HG03575 (cell line): Measurements from ENCODE around the gene ARHGDIB.

Source experiments
- ATAC-seq: cut with Tn5 transposase; IDR thresholded peaks from one replicate; pipeline ENCODE4 v1.9.1; 2021; ENCODE audit not compliant: unreplicated experiment, insufficient number of reproducible peaks, low FRiP score; ENCODE audit errors: extremely low read depth

The ARHGDIB gene

DNA sequence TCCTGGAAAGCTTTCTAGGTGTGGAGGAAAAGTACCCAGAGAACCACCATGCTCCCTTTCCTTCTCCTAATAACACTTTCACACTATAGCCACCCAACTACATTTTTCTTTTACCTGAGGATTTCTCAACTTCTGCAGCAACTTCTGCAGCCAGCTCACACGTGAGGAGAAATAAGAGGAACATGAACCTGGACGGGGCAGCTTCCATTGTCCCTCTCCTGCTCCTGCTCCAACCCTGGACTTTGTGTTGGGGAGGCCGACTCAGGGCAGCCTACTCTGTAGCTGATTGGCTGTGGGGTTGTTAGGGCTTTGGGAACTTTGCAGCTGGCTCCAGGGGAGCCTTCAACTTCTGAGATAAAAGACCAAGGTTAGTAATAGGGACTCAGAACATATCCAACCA lies 23.1 kb downstream of the ARHGDIB start, which contains the start of gene ERP27:
TSS of gene ERP27 (minus strand) at position 237 of the 400 bp plus-strand sequence. CDS start at position 208, 29 bp downstream.
- ATAC-seq, result no peak

GRCh38 chr12:14937689-14938088 lies 23.7 kb downstream of the ARHGDIB start:
- ATAC-seq, result no peak

DNA sequence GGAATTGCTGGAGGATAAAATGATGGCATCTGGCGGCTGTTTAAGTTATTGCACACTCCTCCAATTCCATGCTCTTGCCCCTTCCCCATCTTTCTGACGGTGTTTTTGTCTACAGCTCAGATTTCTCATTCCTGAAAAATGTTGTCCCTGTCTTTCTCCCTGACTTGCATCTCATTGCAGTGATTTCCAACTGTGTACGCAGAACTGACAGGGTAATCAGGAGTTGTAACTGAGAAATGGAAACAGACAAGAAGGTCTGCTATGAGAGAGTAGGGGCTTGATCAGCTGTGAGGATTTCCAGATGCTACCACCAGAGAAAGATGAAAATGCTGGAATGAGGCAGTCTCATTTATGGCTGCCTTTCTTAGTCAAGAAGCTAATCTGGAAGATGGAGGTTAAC lies 24.4 kb downstream of the ARHGDIB start:
- no peak for ATAC-seq

DNA sequence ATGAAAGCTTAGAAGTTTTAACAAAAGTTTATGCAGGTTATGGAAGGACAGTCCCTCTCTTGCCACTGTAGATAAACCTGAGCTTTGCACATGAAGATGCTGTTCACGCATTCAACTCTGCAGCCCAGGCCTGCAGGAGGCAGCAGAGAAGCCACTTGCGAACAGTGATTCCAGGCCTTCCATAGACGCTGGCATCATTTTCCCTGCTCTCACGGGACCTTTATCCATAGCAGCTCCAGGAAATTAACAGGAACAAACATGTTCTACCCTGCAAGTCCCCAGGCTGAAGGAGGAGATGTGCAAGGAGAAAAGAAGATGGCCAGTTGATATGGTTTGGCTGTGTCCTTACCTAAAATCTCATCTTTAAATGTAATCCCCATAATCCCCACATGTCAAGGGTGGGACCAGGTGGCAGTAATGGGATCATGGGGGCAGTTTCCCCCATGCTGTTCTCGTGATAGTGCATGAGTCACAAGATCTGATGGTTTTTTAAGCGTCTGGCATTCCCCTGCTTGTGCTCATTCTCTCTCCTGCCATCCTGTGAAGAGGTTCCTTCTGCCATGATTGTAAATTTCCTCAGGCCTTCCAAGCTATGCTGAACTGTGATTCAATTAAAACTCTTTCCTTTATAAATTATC lies 25.1 kb downstream of the ARHGDIB start:
- ATAC-seq, result no peak

GRCh38 chr12:14935031-14935430 lies 26.4 kb downstream of the ARHGDIB start:
- ATAC-seq, result no peak

DNA sequence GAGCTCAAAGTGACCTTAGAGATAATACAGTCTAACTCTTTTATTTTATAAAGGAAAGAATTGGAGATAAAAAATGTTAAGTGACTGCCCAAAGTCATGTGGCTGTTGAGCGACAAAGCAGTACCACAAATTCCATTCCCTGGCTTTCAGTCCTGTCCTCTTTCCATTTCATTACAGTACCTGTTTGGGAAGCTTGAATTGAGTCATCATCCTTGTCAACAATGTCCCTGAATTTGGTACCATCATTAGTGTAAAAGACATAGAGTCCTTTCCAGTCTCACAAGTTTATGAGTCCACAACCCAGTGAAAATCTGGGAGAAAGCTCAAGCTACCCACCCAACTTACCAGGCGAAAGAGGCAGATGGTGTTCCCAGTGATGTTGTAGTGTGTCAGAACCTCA lies 26.9 kb downstream of the ARHGDIB start:
- ATAC-seq, result no peak

DNA sequence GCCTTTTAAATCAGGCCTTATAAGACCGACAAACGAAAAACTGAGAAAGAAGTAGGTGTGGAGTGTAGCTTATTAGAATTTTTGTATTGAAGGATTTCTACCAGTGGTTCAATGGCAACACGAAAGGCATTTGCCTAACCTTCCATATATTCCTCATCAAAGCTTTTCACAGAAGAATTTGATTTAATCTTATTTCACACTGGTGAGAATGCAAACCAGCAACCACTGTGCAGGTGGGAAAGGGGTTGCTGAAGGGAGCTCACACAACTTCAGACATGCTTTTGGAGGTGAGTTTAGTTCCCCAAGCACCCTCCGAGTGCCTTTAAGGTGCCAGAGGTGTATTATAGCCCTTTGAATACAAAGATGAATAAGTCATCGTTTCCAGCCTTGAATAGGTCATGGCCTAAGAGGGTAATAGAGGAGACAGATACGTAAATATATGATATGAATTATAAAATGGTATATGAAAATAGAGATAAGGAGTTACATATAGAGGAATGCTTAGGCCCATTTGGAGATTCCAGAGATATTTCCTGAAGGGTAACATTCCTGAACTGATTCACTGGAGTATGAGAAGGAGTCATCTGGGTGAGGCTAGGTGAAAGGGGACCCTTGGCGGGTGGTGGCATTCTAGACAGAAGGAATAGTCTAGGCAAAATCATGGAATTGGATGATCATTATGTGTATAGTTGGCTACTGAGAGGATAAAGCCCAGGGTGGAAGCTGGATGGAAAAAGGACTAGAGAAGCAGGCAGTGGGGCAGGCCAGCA lies 29.4 kb downstream of the ARHGDIB start:
- ATAC-seq, result no peak

DNA sequence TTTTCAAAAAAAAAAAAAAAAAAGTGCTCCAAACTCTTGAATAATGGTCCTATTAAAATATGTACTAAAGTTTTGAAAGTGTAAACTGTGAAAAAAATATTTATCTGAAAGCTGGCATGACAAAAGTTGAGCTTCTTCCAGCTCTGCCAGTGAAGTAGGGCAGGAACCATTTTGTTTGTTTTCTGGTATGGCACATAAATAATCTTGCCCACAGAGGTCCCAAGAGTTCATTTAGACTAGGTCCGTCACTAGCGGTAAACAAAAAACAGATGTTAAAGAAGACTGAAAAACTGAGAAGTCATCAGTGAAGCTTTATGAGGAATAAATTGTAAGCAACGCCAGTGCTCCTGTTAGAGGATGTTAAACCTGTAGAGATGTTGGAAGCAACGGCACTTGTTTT lies 30.0 kb downstream of the ARHGDIB start:
- ATAC-seq, result no peak

DNA sequence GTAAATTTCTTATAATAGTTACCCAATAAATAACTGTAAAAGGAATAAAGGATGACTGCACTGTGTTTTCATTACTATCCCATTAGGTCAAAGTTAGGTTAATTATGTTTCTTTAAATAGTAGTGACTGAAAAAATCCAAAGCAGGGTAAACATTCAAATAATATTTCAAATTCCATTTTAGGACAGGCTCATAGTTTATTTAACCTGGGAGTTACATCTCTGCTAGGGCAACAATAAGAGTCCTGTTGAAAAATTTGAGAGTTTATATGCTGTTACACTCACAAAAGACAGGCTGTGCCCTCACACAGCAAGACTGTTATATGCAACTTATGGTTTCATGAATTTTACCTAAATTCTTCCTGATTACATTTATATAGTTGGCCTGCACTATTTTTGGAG lies 31.1 kb downstream of the ARHGDIB start:
- no peak for ATAC-seq

DNA sequence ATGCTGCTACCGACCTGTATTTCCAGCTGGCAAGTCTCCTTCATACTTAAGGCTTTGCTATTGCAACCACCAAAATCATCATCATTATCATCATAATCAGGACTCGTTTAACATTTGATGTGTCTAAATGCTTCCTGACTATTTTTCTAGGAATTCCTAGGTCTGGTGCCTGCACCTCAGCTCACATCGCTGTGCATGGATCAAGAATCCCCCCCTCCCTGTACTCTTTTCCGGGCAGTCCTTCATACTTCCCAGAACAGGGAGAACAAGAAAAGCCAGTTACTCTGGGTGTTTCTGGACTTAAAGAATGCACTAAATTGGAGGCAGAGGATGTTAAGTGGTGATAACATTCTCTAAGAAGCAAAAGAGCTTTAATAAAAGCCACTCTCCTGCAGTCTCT lies 32.5 kb downstream of the ARHGDIB start:
- no peak for ATAC-seq

DNA sequence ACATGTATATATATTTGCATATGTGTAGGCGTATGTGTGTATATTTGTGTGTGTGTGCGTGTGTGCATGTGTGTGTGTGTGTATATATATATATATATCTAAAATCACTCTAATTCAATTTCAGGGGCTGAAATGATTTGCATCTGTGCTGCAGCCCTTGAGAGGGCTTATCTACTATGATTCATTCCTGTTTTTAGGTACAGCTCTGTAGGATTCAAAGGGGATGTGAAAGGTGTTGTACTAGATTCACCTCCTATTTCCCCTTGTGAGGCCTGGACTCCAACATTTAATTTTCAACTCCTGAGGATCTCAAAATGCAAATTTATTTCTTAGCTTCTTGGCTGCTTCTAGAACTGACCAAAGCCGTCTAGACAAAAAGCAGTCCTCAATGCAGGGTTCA lies 34.1 kb downstream of the ARHGDIB start:
- no peak for ATAC-seq

- ATAC-seq, result no peak
These were observed 36.9 kb downstream of the ARHGDIB start for GRCh38 chr12:14924541-14924940.

DNA sequence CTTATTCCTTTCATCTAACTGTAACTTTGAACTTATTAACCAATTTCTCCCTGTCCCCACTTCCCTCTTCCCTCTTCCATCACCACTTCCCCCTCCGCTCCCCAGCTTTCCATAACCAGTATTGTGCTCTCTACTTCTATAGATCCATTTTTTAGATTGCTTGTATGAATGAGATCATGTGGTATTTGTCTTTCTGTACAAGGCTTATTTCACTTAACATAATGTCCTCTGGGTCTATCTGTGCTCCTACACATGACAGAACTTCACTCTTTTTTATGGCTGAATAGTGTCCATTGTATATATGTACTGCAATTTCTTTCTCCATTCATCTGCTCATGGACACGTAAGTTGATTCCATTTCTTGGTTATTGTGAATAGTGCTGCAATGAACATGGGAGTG lies 37.5 kb downstream of the ARHGDIB start:
- ATAC-seq, result no peak

GRCh38 chr12:14921218-14921617 lies 40.2 kb downstream of the ARHGDIB start:
- no peak for ATAC-seq

DNA sequence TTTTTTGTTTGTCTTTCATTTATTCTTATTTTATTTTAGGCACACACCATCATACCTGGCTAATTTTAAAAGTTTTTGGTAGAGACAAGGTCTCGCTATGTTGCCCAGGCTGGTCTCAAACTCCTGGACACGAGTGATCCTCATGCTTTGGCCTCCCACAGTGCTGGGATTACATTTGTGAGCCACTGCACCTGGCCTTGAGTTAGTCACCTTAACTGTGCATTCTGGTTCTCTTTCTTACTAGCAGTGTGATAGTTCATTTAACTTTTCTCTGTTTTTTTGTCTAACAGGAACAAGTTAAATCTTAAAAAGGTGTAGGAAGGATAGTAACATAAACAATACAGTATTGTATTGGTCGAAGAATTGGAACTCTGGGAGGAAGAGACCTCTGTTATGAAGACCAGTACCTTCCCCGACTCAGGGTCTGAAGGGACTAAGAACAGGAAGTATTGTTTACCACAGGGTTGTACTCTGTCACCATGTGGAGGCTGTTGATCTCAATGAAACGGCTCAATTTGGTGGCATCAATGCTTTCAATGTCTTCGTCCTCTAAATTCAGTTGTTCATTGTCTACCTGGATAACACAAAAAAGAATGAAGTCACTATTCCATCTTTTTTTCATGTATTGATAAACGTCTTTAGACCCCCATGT lies 40.8 kb downstream of the ARHGDIB start:
- no peak for ATAC-seq

GRCh38 chr12:14919455-14919854 lies 41.9 kb downstream of the ARHGDIB start:
- ATAC-seq, result no peak

DNA sequence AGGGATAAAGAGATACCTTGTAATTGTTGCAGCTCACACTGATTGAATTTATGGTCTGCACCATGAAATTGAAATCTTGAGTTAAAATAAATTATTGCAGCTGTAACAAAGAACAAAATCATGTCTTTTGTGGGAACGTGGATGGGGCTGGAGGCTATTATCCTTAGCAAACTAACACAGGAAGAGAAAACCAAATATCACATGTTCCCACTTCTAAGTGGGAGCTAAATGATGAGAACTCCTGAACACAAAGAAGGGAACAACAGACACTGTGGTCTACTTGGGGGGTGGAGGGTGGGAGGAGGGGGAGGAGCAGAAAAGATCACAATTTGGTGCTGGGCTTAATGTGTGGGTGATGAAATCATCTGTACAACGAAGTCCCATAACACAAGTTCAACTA lies 45.7 kb downstream of the ARHGDIB start:
- ATAC-seq, result no peak

- no peak for ATAC-seq
These were observed 48.0 kb downstream of the ARHGDIB start for GRCh38 chr12:14913381-14913781.

- no peak for ATAC-seq
These were observed 50.3 kb downstream of the ARHGDIB start for GRCh38 chr12:14911131-14911530.
